GM21723 (cell line): ENCODE data around the gene CCRL2.
"Not testable (repeated sequence)": the region's sequence is repeated elsewhere in the genome, so short reads cannot be mapped to it uniquely, and the experiment has no call there.

ENCODE experiments used
- ATAC-seq: cut with Tn5 transposase; IDR thresholded peaks from one replicate; pipeline ENCODE4 v1.9.1; 2021; ENCODE audit warnings: mild to moderate bottlenecking, moderate library complexity; ENCODE audit not compliant: unreplicated experiment

Gene CCRL2

GRCh38 chr3:46401579-46401978 is 5.5 kb upstream of the CCRL2 start:
- ATAC-seq = no peak

GRCh38 chr3:46402902-46403301 is 4.2 kb upstream of the CCRL2 start:
- not testable (repeated sequence) for ATAC-seq

DNA sequence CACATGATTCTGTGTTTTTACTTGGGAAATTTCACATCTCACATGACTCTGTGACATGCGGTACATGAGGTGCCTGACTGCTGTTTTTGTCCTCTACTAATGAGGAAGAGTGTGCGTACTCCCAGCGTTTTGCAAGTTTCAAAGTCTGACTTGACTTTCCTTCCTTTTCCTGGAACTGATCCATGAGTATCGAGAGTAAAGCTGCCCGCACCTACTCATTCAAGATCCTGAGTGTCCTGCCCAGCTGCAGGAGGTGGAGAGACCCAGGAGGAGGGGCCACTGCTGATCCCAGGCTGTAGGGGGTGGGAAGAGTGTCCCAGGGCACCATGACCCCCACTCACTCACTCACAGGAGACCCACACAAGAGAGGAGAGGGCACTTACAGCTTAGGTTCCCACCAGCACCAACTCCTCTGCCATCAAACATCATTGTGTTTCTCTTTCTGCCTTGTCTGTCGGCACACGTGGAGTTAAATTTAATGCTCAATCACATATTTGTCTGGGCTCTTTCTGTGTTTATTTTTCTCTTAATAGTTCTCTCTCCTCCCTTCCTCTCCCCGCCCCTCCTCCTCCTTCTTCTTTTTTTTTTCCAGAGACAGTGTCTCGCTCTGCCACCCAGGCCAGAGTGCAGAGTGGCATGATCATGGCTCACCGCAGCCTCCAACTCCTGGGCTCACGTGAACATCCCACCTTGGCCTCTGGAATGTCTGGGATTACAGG is 1.6 kb upstream of the CCRL2 start:
- ATAC-seq = no peak

DNA sequence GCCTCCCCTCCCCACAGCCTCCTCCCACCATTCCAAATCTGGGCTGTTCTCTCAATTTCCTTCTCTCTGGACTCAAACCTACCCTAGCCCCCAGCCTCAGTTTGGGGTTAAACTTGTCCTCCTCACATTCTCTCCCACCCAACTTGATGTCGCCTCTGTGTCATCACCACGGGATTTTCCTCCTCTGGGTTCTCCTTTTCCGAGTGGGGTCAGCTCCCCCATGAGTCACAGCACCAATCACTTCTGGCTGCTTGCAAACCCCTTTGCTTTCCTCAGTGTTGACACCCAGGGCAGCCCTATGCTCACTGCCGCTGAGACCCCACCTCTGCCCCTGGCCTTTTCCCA is 644 bp upstream of the CCRL2 start:
- ATAC-seq = no peak

GRCh38 chr3:46407970-46408369 is 911 bp downstream of the CCRL2 start:
- no peak for ATAC-seq

GRCh38 chr3:46408853-46409252 is 1.8 kb downstream of the CCRL2 start:
- no peak for ATAC-seq

DNA sequence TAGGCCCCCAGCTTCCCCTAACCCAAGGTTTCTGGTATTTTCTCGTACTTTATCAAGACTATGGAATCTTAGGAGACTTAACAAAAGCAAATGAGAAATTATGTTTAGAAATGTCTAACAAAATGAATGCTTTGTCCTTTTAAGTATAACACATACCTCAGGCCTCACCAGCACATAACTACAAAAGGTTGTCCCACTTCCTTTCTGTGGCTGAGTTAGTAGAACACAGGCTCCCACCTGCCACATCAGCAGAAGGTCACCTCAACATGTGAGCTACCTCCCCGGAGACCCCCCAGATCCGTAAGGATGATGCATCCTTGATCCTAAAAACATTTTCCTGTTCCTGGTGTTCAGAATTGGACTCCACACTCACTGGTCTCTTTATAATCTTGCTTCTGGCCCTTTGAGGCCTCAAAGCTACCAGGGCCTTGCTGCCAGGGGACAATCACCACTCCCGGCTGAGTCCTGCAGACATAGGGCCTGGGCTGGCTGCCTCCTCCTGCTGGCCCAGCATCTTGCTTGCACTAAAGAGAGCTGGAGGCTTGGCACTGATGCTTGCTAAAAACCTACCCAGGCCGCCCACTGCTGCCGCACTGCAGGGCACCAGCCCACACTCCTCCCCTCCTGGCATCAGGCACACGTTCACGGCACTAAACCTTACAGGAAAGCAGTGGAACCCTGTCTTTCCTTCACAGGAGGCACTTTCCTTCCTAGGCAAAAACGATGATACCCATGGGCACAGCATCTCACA is 2.9 kb downstream of the CCRL2 start:
- ATAC-seq = no peak

DNA sequence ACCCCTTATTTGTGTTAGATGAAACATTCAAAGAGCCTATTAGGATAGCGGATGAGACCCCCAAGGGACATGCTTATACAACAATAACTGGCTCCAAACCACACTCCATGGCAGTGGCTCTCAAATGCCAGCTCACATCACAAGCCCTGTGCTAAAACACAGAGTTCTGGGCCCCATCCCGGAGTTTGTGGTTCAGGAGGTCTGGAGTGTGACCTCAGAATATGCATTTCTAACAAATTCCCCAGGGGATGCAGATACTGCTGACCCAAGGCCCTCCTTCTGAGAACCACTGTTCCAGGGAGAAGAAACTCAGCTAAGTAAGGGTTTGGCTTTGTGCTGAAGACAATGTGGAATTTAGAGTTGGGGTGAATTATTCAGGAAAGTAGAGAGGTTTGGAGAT is 3.6 kb downstream of the CCRL2 start:
- ATAC-seq = no peak

GRCh38 chr3:46411271-46411670 is 4.2 kb downstream of the CCRL2 start:
- ATAC-seq = no peak

GRCh38 chr3:46412786-46413298 is 5.8 kb downstream of the CCRL2 start:
- ATAC-seq = no peak

DNA sequence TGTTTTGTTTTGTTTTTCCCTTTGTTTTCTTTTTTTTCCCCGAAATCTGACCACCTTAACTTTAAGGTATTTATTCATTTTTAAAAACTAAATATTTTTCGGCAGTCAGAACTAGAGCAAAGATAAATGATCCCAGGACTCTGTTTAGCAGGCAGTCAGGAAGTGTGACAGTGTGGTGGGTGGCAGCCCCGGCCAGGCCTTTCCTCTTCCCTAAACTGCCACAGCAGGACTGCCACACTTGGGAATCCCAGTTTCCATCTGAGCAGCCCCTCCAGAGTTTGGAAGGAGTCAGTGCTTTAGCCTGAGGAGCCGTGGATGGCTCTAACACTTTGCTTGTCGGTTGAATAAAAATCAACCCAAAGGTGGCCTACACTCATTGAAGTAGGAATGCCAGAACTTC is 6.9 kb downstream of the CCRL2 start:
- ATAC-seq = no peak

- no peak for ATAC-seq
These were observed 7.7 kb downstream of the CCRL2 start for GRCh38 chr3:46414739-46415138.

GRCh38 chr3:46416125-46416810 is 9.2 kb downstream of the CCRL2 start:
- no peak for ATAC-seq

DNA sequence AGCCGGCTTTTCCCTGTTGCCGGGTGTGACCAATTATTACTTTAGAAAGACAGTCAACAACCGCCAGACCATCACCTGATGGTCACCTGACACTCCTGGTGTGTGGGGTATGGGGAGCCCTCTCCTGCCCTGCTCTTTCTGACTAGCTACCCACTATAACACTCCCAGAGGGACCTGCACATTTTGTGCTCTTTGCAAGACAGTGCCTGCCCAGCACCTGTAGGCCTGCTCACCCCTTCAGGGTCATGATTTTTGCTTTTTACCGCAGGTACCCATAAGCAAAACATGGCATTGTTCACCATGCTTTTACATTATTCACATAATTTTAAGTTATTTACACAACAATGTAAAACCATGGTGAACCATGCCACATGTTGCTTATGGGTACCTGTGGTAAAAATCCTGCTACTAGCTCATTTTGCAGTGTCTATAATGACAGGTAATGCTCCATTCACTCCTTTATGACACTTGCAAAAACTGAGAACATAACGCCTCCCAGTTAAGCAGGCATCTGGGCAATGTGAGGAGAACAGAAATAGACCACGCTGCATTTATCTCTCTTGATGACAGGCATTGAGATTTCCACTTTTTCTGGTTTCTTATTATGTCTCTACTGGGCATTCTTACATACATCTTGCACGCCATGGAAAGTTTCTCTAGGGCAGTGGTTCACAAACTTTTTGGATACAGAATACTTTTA is 9.9 kb downstream of the CCRL2 start:
- no peak for ATAC-seq

- ATAC-seq = no peak
These were observed 11.0 kb downstream of the CCRL2 start for GRCh38 chr3:46417841-46418611.

GRCh38 chr3:46419816-46420215 is 12.8 kb downstream of the CCRL2 start:
- no peak for ATAC-seq

GRCh38 chr3:46420931-46421330 is 13.9 kb downstream of the CCRL2 start:
- no peak for ATAC-seq

DNA sequence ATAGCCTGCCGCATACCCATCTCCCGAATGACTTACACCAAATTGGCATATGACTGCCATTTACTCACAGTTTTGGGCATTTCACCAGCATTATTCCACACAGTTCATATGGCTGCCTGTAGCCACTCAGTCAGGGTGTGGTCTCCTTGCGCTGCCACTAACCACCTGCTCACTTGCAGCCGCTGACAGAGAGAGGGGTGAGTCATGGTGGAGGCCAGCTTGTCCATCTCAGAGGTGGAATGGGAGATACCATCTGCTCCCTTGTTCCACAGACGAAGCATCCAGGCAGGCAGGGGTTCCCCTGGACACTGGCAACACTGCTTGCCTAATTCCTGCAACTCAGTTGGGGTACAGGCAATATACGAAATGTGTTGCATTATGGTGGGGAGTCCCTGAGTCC is 15.6 kb downstream of the CCRL2 start:
- no peak for ATAC-seq

DNA sequence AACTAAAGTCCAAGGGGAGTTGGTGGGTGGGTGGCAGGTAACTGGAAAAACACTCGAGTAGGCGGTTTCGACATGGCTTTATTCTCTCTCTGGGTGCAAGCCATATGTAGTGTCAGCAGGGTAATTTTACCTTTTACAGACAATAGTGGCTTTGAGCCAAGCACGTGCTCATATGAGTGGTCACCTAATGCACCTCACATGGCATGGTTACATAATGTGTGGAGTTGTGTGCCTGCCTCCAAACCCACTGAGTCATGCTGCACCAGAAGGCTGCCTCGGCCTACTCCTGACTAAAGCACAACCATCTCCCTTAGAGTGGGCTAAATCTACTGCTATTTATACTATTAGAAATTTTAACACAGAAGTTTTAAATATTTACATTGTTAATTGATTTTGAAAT is 16.5 kb downstream of the CCRL2 start:
- no peak for ATAC-seq

DNA sequence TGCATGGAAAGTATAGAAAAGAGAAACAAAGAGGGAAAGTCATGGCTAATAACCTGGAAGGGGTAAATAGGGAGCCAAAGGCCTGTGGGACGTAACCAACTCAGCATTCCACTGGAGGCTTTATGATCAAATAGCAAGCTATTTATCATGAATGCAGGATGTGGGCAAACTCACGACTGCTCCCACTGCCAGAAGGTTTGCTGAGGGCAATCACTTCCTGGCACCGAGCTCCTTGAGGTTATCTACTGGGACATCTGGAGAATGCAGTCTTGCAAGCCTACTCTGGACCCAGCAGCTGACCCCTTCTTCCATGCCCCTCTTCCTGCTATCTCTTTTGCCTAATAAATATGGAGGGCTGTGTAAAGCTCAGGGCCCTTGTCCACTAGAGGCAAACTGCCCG is 19.4 kb downstream of the CCRL2 start:
- ATAC-seq = not testable (repeated sequence)
